ENCODE results near the gene VKORC1L1.

Gene VKORC1L1

GRCh38 chr7:65975814-65976445, 103.1 kb downstream of the VKORC1L1 start:
- DNase-seq (ENCODE audit: low read depth) = no peak
- no peak for TF ChIP-seq MYC (IDR thresholded peaks at IDR 0.05; ENCODE audit: low read depth, low read length)
- TF ChIP-seq MAX (IDR thresholded peaks at IDR 0.05; ENCODE audit: low read depth, low read length) = no peak
- no peak for TF ChIP-seq CTCF (IDR thresholded peaks at IDR 0.05; ENCODE audit: low read depth, low read length)
- no peak for TF ChIP-seq POLR2A (IDR thresholded peaks at IDR 0.05; ENCODE audit: extremely low read depth, insufficient read length)
- H3K4me3 ChIP-seq (ENCODE audit: low read depth, low read length) = no peak overlapping the region

GRCh38 chr7:65976659-65977196, 103.9 kb downstream of the VKORC1L1 start:
- no peak for TF ChIP-seq CTCF (IDR thresholded peaks at IDR 0.05; ENCODE audit: low read depth, low read length)
- no peak for TF ChIP-seq MAX (IDR thresholded peaks at IDR 0.05; ENCODE audit: low read depth, low read length)
- TF ChIP-seq POLR2A (IDR thresholded peaks at IDR 0.05; ENCODE audit: extremely low read depth, insufficient read length) = no peak
- no peak for TF ChIP-seq MYC (IDR thresholded peaks at IDR 0.05; ENCODE audit: low read depth, low read length)
- H3K4me3 ChIP-seq (ENCODE audit: low read depth, low read length) = no peak overlapping the region
- DNase-seq (ENCODE audit: low read depth) = no peak

- TF ChIP-seq POLR2A (IDR thresholded peaks at IDR 0.05; ENCODE audit: extremely low read depth, insufficient read length) (no peak), CTCF (IDR thresholded peaks at IDR 0.05; ENCODE audit: low read depth, low read length) (no peak), MYC (IDR thresholded peaks at IDR 0.05; ENCODE audit: low read depth, low read length) (no peak), MAX (IDR thresholded peaks at IDR 0.05; ENCODE audit: low read depth, low read length) (no peak)
- no peak for DNase-seq (ENCODE audit: low read depth)
Measured at GRCh38 chr7:65978891-65979582, 106.2 kb downstream of the VKORC1L1 start.

GRCh38 chr7:65979583-65980477, 107.0 kb downstream of the VKORC1L1 start:
- H3K4me3 ChIP-seq (ENCODE audit: low read depth, low read length) = peak overlapping the region; percentile 83
- TF ChIP-seq CTCF (IDR thresholded peaks at IDR 0.05; ENCODE audit: low read depth, low read length) (no peak), POLR2A (IDR thresholded peaks at IDR 0.05; ENCODE audit: extremely low read depth, insufficient read length) (no peak), MYC (IDR thresholded peaks at IDR 0.05; ENCODE audit: low read depth, low read length) (no peak), MAX (IDR thresholded peaks at IDR 0.05; ENCODE audit: low read depth, low read length) (no peak)
- no peak for DNase-seq (ENCODE audit: low read depth)

More at GRCh38 chr7:65978891-65979582, 106.2 kb downstream of the VKORC1L1 start:
- H3K4me3 ChIP-seq (ENCODE audit: low read depth, low read length) = no peak overlapping the region

GRCh38 chr7:65980478-65981250, 107.8 kb downstream of the VKORC1L1 start:
- peak overlapping the region; percentile 83 for H3K4me3 ChIP-seq (ENCODE audit: low read depth, low read length)
- no peak for TF ChIP-seq POLR2A (IDR thresholded peaks at IDR 0.05; ENCODE audit: extremely low read depth, insufficient read length)
- no peak for TF ChIP-seq MYC (IDR thresholded peaks at IDR 0.05; ENCODE audit: low read depth, low read length)
- no peak for TF ChIP-seq CTCF (IDR thresholded peaks at IDR 0.05; ENCODE audit: low read depth, low read length)
- no peak for TF ChIP-seq MAX (IDR thresholded peaks at IDR 0.05; ENCODE audit: low read depth, low read length)
- DNase-seq (ENCODE audit: low read depth) = peak; percentile 90

Data from NB4 (cell line).